ENCODE measurements around the gene PPFIBP1.

The PPFIBP1 gene

GRCh38 chr12:27523642-27524493, at the start of gene PPFIBP1:
TSS of gene PPFIBP1 (plus strand) at chr12:27524206. CDS start at chr12:27633397, 109,191 bp downstream.
- DNase-seq, result peak; percentile 93 to 97

- DNase-seq, result no peak
These were observed 49.7 kb upstream of the PPFIBP1 start for GRCh38 chr12:27474344-27474743.

- DNase-seq, result no peak
These were observed 47.0 kb upstream of the PPFIBP1 start for GRCh38 chr12:27477049-27477448.

- no peak for DNase-seq
These were observed 45.1 kb upstream of the PPFIBP1 start for GRCh38 chr12:27478949-27479348.

- DNase-seq, result no peak
These were observed 44.0 kb upstream of the PPFIBP1 start for GRCh38 chr12:27480016-27480415.

GRCh38 chr12:27486961-27487360, 37.0 kb upstream of the PPFIBP1 start:
- DNase-seq, result no peak

GRCh38 chr12:27488479-27488878, 35.5 kb upstream of the PPFIBP1 start:
- DNase-seq, result no peak

- DNase-seq, result no peak
These were observed 32.8 kb upstream of the PPFIBP1 start for GRCh38 chr12:27491226-27491625.

GRCh38 chr12:27493260-27493940, 30.6 kb upstream of the PPFIBP1 start:
- no peak for DNase-seq

- no peak for DNase-seq
These were observed 26.6 kb upstream of the PPFIBP1 start for GRCh38 chr12:27497446-27497845.

GRCh38 chr12:27498149-27498548, 25.9 kb upstream of the PPFIBP1 start:
- DNase-seq, result no peak

GRCh38 chr12:27498761-27499160, 25.2 kb upstream of the PPFIBP1 start:
- DNase-seq, result no peak

GRCh38 chr12:27499377-27499776, 24.6 kb upstream of the PPFIBP1 start:
- DNase-seq, result no peak

GRCh38 chr12:27500546-27500945, 23.5 kb upstream of the PPFIBP1 start:
- no peak for DNase-seq

- no peak for DNase-seq
These were observed 22.0 kb upstream of the PPFIBP1 start for GRCh38 chr12:27502021-27502435.

GRCh38 chr12:27504507-27504906, 19.5 kb upstream of the PPFIBP1 start:
- DNase-seq, result no peak

GRCh38 chr12:27505109-27505508, 18.9 kb upstream of the PPFIBP1 start:
- no peak for DNase-seq

- no peak for DNase-seq
These were observed 18.2 kb upstream of the PPFIBP1 start for GRCh38 chr12:27505761-27506160.

GRCh38 chr12:27506645-27507189, 17.3 kb upstream of the PPFIBP1 start:
- no peak for DNase-seq

- no peak for DNase-seq
These were observed 15.1 kb upstream of the PPFIBP1 start for GRCh38 chr12:27508736-27509431.

- DNase-seq, result no peak
These were observed 12.8 kb upstream of the PPFIBP1 start for GRCh38 chr12:27511031-27511722.

GRCh38 chr12:27511723-27512045, 12.3 kb upstream of the PPFIBP1 start:
- no peak for DNase-seq

Data from NCI-H1930 (cell line).